HUES6 (cell line): Measurements from ENCODE around the gene BEND3.
A peak's percentile ranks its signal among the peaks of the same experiment; 100 is the strongest.
"Not testable (repeated sequence)": the region's sequence is repeated elsewhere in the genome, so short reads cannot be mapped to it uniquely, and the experiment has no call there.

Experiments used
- H3K27ac ChIP-seq: 2 replicates; pipeline ENCODE4 v1.7.0; 2013; ENCODE audit warnings: low read depth, mild to moderate bottlenecking, low read length, inconsistent platforms
- H3K27me3 ChIP-seq: 2 replicates; pipeline ENCODE4 v1.6.1; 2013; ENCODE audit warnings: low read length; ENCODE audit not compliant: control insufficient read depth, insufficient read depth
- H3K36me3 ChIP-seq: 2 replicates; pipeline ENCODE4 v1.6.1; 2013; ENCODE audit warnings: low read length; ENCODE audit not compliant: control insufficient read depth, insufficient read depth
- H3K4me1 ChIP-seq: 2 replicates; pipeline ENCODE4 v1.6.1; 2013; ENCODE audit warnings: low read length; ENCODE audit not compliant: control insufficient read depth, insufficient read depth
- H3K4me3 ChIP-seq: 2 replicates; pipeline ENCODE4 v1.5.1; 2013; ENCODE audit warnings: low read depth, low read length
- H3K9ac ChIP-seq: one replicate; pipeline ENCODE4 v1.6.1; 2013; ENCODE audit warnings: mild to moderate bottlenecking, low read length
- H3K9me3 ChIP-seq: 2 replicates; pipeline ENCODE4 v1.6.1; 2013; ENCODE audit warnings: low read depth, low read length; ENCODE audit not compliant: control insufficient read depth, insufficient read depth

BEND3 gene

DNA sequence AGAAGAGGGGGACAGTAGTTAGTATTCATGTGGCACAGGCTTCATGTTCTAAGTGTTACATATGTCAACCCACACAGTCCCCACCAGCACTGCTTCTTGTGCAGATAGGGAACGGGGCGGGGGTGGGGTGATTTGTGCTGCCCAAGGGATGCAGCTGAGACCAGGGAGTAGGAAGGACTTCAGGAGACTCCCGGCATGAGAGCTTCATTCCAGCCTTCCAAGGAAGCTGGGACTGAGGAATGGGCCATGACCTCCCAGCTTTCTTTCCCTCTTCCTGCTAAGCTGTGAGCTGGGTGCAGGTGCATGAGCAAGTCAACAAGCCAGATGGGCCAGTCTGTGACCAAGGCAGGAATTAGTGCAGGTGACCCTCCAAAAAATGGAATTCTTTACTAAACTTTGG, 9.2 kb downstream of the BEND3 start:
- peak overlapping the region; percentile 17 for H3K9ac ChIP-seq
- peak overlapping the region; percentile 19; the same call in 1 of the 2 replicates for H3K27ac ChIP-seq
- H3K4me1 ChIP-seq: peaks cover 36% of the 10 kb centered on the region
- H3K27me3 ChIP-seq: no peaks in the 10 kb centered on the region
- H3K36me3 ChIP-seq: no peaks in the 10 kb centered on the region; the same call in 1 of the 2 replicates
- no peak overlapping the region for H3K4me3 ChIP-seq
- no peaks in the 10 kb centered on the region for H3K9me3 ChIP-seq

DNA sequence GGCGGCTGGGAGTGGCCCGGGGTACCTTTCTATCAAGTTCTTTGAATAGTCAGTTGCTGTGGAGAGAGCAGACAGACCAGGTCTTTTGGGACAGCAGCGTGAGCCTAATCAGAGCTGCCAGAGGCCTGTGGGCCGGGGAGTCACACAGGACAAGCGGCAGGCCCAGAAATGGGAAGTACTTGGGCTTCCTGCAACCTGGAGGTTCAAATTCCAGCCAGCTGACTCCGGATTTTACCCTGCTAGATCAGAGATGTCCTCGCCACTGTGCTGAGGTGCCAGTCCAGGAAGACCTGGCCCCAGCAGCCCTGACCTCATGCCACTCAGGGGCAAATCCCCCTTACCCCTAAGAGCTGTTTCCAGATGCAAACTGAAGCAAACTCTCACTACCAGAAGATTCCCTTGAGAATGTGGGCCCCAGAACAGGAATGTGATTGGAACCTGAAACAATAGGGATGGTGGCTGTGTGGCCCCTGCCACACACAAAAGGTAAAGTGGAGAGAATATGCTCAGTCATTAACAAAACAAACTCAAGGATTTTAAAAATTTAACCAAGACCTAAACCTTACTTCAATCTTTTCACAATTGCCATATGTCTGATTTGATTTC, 9.7 kb downstream of the BEND3 start:
- Histone ChIP-seq H3K9ac (peak overlapping the region; percentile 17), H3K4me1 (peaks cover 36% of the 10 kb centered on the region), H3K4me3 (no peak overlapping the region), H3K36me3 (no peaks in the 10 kb centered on the region; the same call in 1 of the 2 replicates), H3K27me3 (no peaks in the 10 kb centered on the region), H3K9me3 (no peaks in the 10 kb centered on the region), H3K27ac (peak overlapping the region; percentile 19)

DNA sequence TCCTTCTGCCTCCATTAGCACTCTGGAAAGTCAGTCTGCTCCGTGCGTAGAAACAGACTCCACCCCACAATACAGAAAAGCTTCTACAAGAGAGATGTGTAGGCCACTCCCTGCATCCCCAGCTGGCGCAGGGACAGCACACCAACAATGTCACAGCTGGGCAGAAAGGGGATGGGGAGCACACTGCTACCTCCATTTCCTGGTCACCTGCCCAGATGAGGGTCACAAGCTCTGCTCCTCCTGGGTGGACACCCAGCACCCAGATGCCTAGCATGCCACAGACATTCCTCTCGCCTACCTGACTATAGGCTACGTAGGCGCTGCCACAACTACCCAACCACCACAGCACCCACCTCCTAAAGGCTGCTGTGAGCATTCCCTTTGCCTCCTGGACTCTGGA, 12.2 kb downstream of the BEND3 start:
- H3K27ac ChIP-seq: no peak overlapping the region
- no peak overlapping the region for H3K9ac ChIP-seq
- H3K4me1 ChIP-seq: peaks cover 31% of the 10 kb centered on the region

GRCh38 chr6:107102414-107102805, 12.9 kb downstream of the BEND3 start:
- Histone ChIP-seq H3K36me3 (peaks cover 10% of the 10 kb centered on the region), H3K9me3 (no peaks in the 10 kb centered on the region), H3K9ac (no peak overlapping the region), H3K4me3 (no peak overlapping the region), H3K27me3 (no peaks in the 10 kb centered on the region), H3K27ac (no peak overlapping the region), H3K4me1 (peaks cover 30% of the 10 kb centered on the region)

More for the DNA sequence above, 12.2 kb downstream of the BEND3 start:
- Histone ChIP-seq H3K27me3 (no peaks in the 10 kb centered on the region), H3K9me3 (no peaks in the 10 kb centered on the region), H3K4me3 (no peak overlapping the region), H3K36me3 (peaks cover 6% of the 10 kb centered on the region)

GRCh38 chr6:107101686-107102413, 13.5 kb downstream of the BEND3 start:
- Histone ChIP-seq H3K27ac (no peak overlapping the region), H3K4me1 (peaks cover 30% of the 10 kb centered on the region), H3K9ac (no peak overlapping the region), H3K4me3 (no peak overlapping the region), H3K27me3 (no peaks in the 10 kb centered on the region), H3K9me3 (no peaks in the 10 kb centered on the region), H3K36me3 (peaks cover 10% of the 10 kb centered on the region)

GRCh38 chr6:107101211-107101610, 14.1 kb downstream of the BEND3 start:
- H3K4me3 ChIP-seq: no peak overlapping the region
- H3K4me1 ChIP-seq: peaks cover 25% of the 10 kb centered on the region
- no peaks in the 10 kb centered on the region for H3K27me3 ChIP-seq
- H3K36me3 ChIP-seq: peaks cover 15% of the 10 kb centered on the region
- H3K27ac ChIP-seq: no peak overlapping the region
- no peak overlapping the region for H3K9ac ChIP-seq
- no peaks in the 10 kb centered on the region for H3K9me3 ChIP-seq

DNA sequence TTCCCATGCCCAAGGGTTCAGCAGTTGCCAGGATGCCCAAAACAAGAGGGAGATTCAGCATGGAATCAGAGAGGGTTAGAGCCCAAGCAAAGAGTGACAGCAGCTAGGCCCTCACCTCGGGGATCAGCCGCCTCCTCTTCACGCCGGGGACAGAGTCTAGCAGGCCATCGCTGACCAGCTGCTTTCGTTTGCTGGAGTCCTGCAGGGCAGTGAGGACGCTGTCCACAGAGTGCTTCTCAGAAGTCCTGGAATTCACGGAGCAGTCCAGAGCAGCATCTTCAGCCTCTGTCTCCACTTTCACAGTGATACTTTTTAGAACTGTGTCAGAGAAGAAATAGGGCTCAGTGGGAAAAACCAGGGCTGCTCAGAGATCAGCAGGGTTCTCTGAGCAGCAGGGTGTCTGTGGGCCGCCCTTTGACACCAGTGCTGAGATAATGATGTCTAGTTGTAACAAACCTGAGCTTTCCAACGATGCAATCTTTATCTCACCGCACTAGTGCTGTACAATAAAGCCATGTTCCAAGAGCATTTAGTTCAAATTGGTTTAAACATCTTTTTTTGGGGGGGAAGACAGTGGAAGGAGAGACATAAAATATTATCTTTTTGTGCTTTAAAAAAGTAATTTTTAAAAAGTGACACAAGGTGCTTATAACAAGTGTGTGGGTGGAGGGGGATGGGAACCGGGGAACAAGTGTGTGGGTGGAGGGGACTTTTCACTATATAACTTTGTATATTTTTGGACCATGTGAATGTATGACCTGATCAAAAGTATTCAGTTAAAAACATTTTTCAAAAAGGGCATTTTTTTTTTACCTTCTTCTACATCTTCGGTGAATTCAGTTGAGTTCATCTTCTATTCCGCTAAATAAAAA, 16.6 kb downstream of the BEND3 start:
- Histone ChIP-seq H3K27me3 (no peaks in the 10 kb centered on the region), H3K27ac (no peak overlapping the region), H3K4me3 (no peak overlapping the region), H3K4me1 (peaks cover 15% of the 10 kb centered on the region), H3K9ac (no peak overlapping the region), H3K36me3 (peaks cover 32% of the 10 kb centered on the region), H3K9me3 (no peaks in the 10 kb centered on the region)

DNA sequence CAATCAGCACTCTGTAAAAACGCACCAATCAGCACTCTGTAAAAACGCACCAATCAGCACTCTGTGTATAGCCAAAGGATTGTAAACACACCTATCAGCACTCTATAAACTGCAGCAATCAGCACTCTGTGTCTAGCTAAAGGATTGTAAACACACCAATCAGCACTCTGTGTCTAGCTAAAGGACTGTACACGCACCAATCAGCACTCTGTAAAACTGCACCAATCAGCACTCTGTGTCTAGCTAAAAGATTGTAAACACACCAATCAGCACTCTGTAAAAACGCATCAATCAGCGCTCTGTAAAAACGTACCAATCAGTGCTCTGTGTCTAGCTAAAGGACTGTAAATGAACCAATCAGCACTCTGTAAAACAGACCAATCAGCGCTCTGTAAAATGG, 30.9 kb downstream of the BEND3 start:
- not testable (repeated sequence) for H3K9me3 ChIP-seq, H3K27ac ChIP-seq, H3K27me3 ChIP-seq, H3K4me1 ChIP-seq, H3K4me3 ChIP-seq, H3K9ac ChIP-seq
- H3K36me3 ChIP-seq: peaks cover 46% of the 10 kb centered on the region

DNA sequence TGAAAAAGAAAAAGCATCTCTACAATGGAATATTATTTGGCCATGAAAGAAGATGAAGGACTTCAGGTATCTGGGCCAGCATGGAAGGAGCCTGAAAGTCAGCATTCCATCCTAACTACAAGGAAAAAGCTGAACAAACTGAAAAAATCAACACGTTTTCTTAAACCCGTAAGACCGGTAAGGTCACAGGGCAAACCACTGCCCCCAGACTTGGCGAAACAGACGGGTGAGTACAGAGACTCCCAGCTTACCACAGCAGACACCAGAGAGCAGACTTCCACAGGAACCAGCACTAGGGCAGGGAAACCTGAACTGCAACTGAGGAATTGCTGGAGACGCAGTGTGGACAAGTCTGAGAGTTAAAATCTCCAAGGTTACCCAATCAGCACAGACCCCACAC, 31.4 kb downstream of the BEND3 start:
- H3K9me3 ChIP-seq: peaks cover 6% of the 10 kb centered on the region; the same call in 1 of the 2 replicates
- H3K9ac ChIP-seq: no peak overlapping the region
- peaks cover 43% of the 10 kb centered on the region for H3K36me3 ChIP-seq
- peaks cover 9% of the 10 kb centered on the region for H3K4me1 ChIP-seq
- no peak overlapping the region for H3K27ac ChIP-seq
- no peak overlapping the region for H3K4me3 ChIP-seq
- no peaks in the 10 kb centered on the region for H3K27me3 ChIP-seq

DNA sequence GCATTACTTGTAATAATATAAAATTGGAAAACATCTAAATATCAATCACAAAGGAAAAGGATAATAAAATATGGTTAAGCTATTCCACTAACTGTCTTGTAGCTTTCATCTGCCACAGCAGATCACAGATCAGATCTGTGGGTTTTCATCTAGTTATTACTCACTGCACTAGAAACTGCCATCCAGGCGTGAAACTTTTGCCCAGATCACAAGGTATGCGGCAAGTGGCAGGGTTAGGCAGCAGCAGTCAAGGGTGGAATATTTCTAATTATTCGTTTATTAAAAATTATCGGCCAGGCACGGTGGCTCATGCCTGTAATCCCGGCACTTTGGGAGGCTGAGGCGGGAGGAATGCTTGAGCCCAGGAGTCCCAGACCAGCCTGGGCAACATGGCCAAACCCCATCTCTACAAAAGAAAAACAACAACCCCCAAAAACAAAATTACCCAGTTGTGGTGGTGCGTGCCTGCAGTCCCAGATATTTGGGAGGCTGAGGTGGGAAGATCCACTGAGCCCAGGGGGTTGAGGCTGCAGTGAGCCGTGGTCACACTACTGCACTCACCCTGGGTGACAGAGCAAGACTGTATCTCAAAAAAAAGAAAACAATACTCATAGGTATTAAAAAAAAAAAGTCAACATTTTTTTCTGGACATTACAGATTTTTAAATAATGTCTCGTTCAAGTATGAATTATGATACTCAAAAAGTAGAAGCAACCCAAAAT, 32.1 kb downstream of the BEND3 start:
- H3K9ac ChIP-seq: no peak overlapping the region
- no peak overlapping the region for H3K4me3 ChIP-seq
- H3K36me3 ChIP-seq: peaks cover 37% of the 10 kb centered on the region
- peaks cover 9% of the 10 kb centered on the region for H3K4me1 ChIP-seq
- H3K27ac ChIP-seq: no peak overlapping the region
- H3K27me3 ChIP-seq: no peaks in the 10 kb centered on the region
- H3K9me3 ChIP-seq: peaks cover 6% of the 10 kb centered on the region; the same call in 1 of the 2 replicates
